GM23338 (cell line): Measurements from ENCODE around the gene PHACTR1. TPM values are rescaled to one million over a fixed set of nuclear protein-coding genes. Genes with fewer than 3 reads are reported as not detected.

Experiments
- ATAC-seq: fragments of 200-7000 bp; cut with Tn5 transposase; 3 replicates; pipeline ENCODE4 v1.9.1; 2020
- DNase-seq: peaks from one replicate; pipeline ENCODE4 v3.0.0-alpha.2; 2015; ENCODE audit warnings: low spot score
- H2AFZ ChIP-seq: fragments of 200-600 bp; sonication (generic); 2 replicates; pipeline ENCODE4 v1.8.0; 2016; ENCODE audit warnings: antibody characterized with exemption, mild to moderate bottlenecking, moderate library complexity
- H3F3A ChIP-seq: fragments of 200-600 bp; sonication (generic); replicated peaks from 2 replicates; pipeline ENCODE4 v1.8.0; 2017; ENCODE audit warnings: antibody characterized with exemption, mixed run types, low read depth
- H3K27ac ChIP-seq: fragments of 200-600 bp; sonication (generic); 2 replicates; pipeline ENCODE4 v1.6.1; 2016; ENCODE audit warnings: low read depth
- H3K27me3 ChIP-seq: fragments of 200-600 bp; sonication (generic); 2 replicates; pipeline ENCODE4 v1.8.0; 2016; ENCODE audit warnings: mild to moderate bottlenecking, mixed run types, moderate library complexity; ENCODE audit not compliant: insufficient read depth
- H3K36me3 ChIP-seq: fragments of 200-600 bp; sonication (generic); 2 replicates; pipeline ENCODE4 v1.8.0; 2016; ENCODE audit warnings: mild to moderate bottlenecking; ENCODE audit not compliant: insufficient read depth
- H3K4me1 ChIP-seq: fragments of 200-600 bp; sonication (generic); 2 replicates; pipeline ENCODE4 v1.8.0; 2016; ENCODE audit warnings: mild to moderate bottlenecking, moderate library complexity; ENCODE audit not compliant: insufficient read depth
- H3K4me2 ChIP-seq: fragments of 200-600 bp; sonication (generic); 2 replicates; pipeline ENCODE4 v1.7.1; 2017; ENCODE audit warnings: mixed run types
- H3K4me3 ChIP-seq: fragments of 200-600 bp; sonication (generic); 2 replicates; pipeline ENCODE4 v1.6.1; 2016; ENCODE audit warnings: mixed run types
- H3K79me2 ChIP-seq: fragments of 200-600 bp; sonication (generic); replicated peaks from 2 replicates; pipeline ENCODE4 v1.8.0; 2017; ENCODE audit warnings: mild to moderate bottlenecking; ENCODE audit not compliant: insufficient read depth
- H3K9me2 ChIP-seq: fragments of 200-600 bp; sonication (generic); 2 replicates; pipeline ENCODE4 v1.8.0; 2017; ENCODE audit not compliant: insufficient read depth
- H4K20me1 ChIP-seq: fragments of 200-600 bp; sonication (generic); replicated peaks from 2 replicates; pipeline ENCODE4 v1.8.0; 2017; ENCODE audit warnings: mild to moderate bottlenecking; ENCODE audit not compliant: insufficient read depth
- H3K27ac Mint-ChIP-seq: 2 replicates; pipeline ENCODE4 v1.8.0; 2020; ENCODE audit warnings: inconsistent platforms, mild to moderate bottlenecking, moderate library complexity, mixed read lengths
- H3K27me3 Mint-ChIP-seq: 3 replicates; pipeline ENCODE4 v1.8.0; 2022; ENCODE audit warnings: low read depth, mild to moderate bottlenecking, moderate library complexity, mixed read lengths, inconsistent platforms; ENCODE audit not compliant: insufficient read depth, poor library complexity
- H3K36me3 Mint-ChIP-seq: 3 replicates; pipeline ENCODE4 v1.8.0; 2021; ENCODE audit warnings: low read depth, mild to moderate bottlenecking, inconsistent platforms, moderate library complexity, mixed read lengths
- H3K4me1 Mint-ChIP-seq: 3 replicates; pipeline ENCODE4 v1.8.0; 2020; ENCODE audit warnings: mild to moderate bottlenecking, inconsistent platforms, mixed read lengths
- H3K4me3 Mint-ChIP-seq: 3 replicates; pipeline ENCODE4 v1.8.0; 2021; ENCODE audit warnings: moderate library complexity, mild to moderate bottlenecking, inconsistent platforms, mixed read lengths
- H3K9me3 Mint-ChIP-seq: 3 replicates; pipeline ENCODE4 v1.8.0; 2020; ENCODE audit warnings: moderate library complexity, mild to moderate bottlenecking, inconsistent platforms, mixed read lengths
- CREB1 ChIP-seq: fragments of 250-450 bp; sonication (Bioruptor Pico); IDR thresholded peaks from 2 replicates; pipeline ENCODE4 v1.5.0; 2020; ENCODE audit warnings: low read depth, mild to moderate bottlenecking, moderate library complexity
- CTCF ChIP-seq, 2 experiments: fragments of 200-600 bp in 1 of 2; sonication (generic) in 1 of 2; conservative IDR thresholded peaks; 2 replicates each; pipeline versions ENCODE4 v1.5.1 to v1.6.1; 2016 to 2017; ENCODE audit warnings: antibody characterized with exemption in 2 of 2, low read depth in 2 of 2, mild to moderate bottlenecking in 2 of 2, moderate library complexity in 1 of 2
- ETS1 ChIP-seq: IDR thresholded peaks from 2 replicates; pipeline ENCODE4 v1.6.1; 2016; ENCODE audit warnings: antibody characterized with exemption
- EZH2 ChIP-seq: fragments of 200-600 bp; sonication (generic); IDR thresholded peaks from one replicate; pipeline ENCODE4 v1.8.0; 2017; ENCODE audit warnings: antibody characterized with exemption, mild to moderate bottlenecking, low read depth; ENCODE audit not compliant: unreplicated experiment
- EZH2phosphoT487 ChIP-seq: fragments of 200-600 bp; sonication (generic); IDR thresholded peaks from one replicate; pipeline ENCODE4 v1.8.1; 2018; ENCODE audit warnings: antibody characterized with exemption; ENCODE audit not compliant: unreplicated experiment
- JUNB ChIP-seq: IDR thresholded peaks from one replicate; pipeline ENCODE4 v1.6.1; 2016; ENCODE audit warnings: antibody characterized with exemption; ENCODE audit not compliant: unreplicated experiment
- NANOG ChIP-seq: IDR thresholded peaks from 2 replicates; pipeline ENCODE4 v1.6.1; 2016; ENCODE audit warnings: antibody characterized with exemption, borderline replicate concordance
- POLR2AphosphoS5 ChIP-seq: IDR thresholded peaks from 2 replicates; pipeline ENCODE4 v1.6.1; 2016; ENCODE audit warnings: antibody characterized with exemption, low read depth
- REST ChIP-seq: IDR thresholded peaks from one replicate; pipeline ENCODE4 v1.6.1; 2018; ENCODE audit warnings: antibody characterized with exemption; ENCODE audit not compliant: unreplicated experiment
- STAT1 ChIP-seq: IDR thresholded peaks from one replicate; pipeline ENCODE4 v1.6.1; 2016; ENCODE audit warnings: antibody characterized with exemption; ENCODE audit not compliant: unreplicated experiment
- ZNF114 ChIP-seq: fragments of 250-450 bp; sonication (Bioruptor Pico); IDR thresholded peaks from 2 replicates; pipeline ENCODE4 v1.5.0; 2020; ENCODE audit warnings: mild to moderate bottlenecking, moderate library complexity
- ZNF331 ChIP-seq: fragments of 250-450 bp; sonication (Bioruptor Pico); IDR thresholded peaks from 2 replicates; pipeline ENCODE4 v1.5.0; 2020; ENCODE audit warnings: low read depth, mild to moderate bottlenecking, moderate library complexity
- ZNF462 ChIP-seq: fragments of 250-450 bp; sonication (Bioruptor Pico); IDR thresholded peaks from 2 replicates; pipeline ENCODE4 v1.5.0; 2020; ENCODE audit warnings: mild to moderate bottlenecking, moderate library complexity
- polyA plus RNA-seq: library from polyadenylated mRNA; unstranded; fragments of >200 nt; fragmentation: Nextera tagmentation; extraction: Ambion mirVana; gene quantifications from 2 replicates; pipeline ENCODE4 v1.2.1, GENCODE V29; 2016
- total RNA-seq: library from RNA; depleted of rRNA; stranded (reverse); fragments of >200 nt; shearing (Covaris generic); gene quantifications from 2 replicates; pipeline ENCODE4 v1.2.3, GENCODE V29; 2014

PHACTR1 gene
- total and polyA plus RNA-seq, 2 experiments from 2014 or later, result 5.9 to 19.3 TPM

GRCh38 chr6:12827921-12828320 lies 111.4 kb downstream of the PHACTR1 start:
- no peak overlapping the region for H3K4me3 ChIP-seq
- H3K4me3 Mint-ChIP-seq, result no peak overlapping the region
- no peak for TF ChIP-seq STAT1
- TF ChIP-seq JUNB, result no peak
- no peak for TF ChIP-seq REST
- no peak for TF ChIP-seq ZNF331 (CRISPR knock-in tag)
- no peak for TF ChIP-seq CTCF (conservative IDR thresholded peaks at IDR 0.05; ENCODE audit: low read depth in 2 of 2)
- no peak for TF ChIP-seq ZNF114 (CRISPR knock-in tag)
- no peak for TF ChIP-seq NANOG
- no peak for TF ChIP-seq EZH2phosphoT487
- no peak for TF ChIP-seq ETS1
- TF ChIP-seq ZNF462 (CRISPR knock-in tag), result no peak
- no peak for TF ChIP-seq EZH2
- TF ChIP-seq POLR2AphosphoS5, result no peak
- TF ChIP-seq CREB1 (CRISPR knock-in tag), result no peak
- no peak for DNase-seq
- no peaks in the 10 kb centered on the region for H3F3A ChIP-seq
- ATAC-seq, result no peak
- no peaks in the 10 kb centered on the region; the same call in 1 of the 2 replicates for H3K9me2 ChIP-seq
- H3K9me3 Mint-ChIP-seq, result no peaks in the 10 kb centered on the region
- H3K4me2 ChIP-seq, result no peak overlapping the region
- H2AFZ ChIP-seq, result no peak overlapping the region
- no peaks in the 10 kb centered on the region for H3K36me3 ChIP-seq
- H3K27me3 Mint-ChIP-seq, result peaks cover 2% of the 10 kb centered on the region
- peaks cover 15% of the 10 kb centered on the region for H3K4me1 ChIP-seq
- H4K20me1 ChIP-seq, result no peaks in the 10 kb centered on the region
- no peaks in the 10 kb centered on the region for H3K79me2 ChIP-seq
- H3K27me3 ChIP-seq, result no peaks in the 10 kb centered on the region
- no peak overlapping the region for H3K27ac ChIP-seq
- no peak overlapping the region for H3K27ac Mint-ChIP-seq
- peaks cover 25% of the 10 kb centered on the region; the same call in 2 of the 3 replicates for H3K4me1 Mint-ChIP-seq
- no peaks in the 10 kb centered on the region for H3K36me3 Mint-ChIP-seq
